Middle frontal gyrus (tissue), 1 donor: ENCODE measurements around the gene PDCL2.

Experiments
- DNase-seq: peaks from one replicate; pipeline ENCODE4 v3.0.0-alpha.2; 2015; ENCODE audit warnings: low spot score; ENCODE audit errors: extremely low spot score

The PDCL2 gene

DNA sequence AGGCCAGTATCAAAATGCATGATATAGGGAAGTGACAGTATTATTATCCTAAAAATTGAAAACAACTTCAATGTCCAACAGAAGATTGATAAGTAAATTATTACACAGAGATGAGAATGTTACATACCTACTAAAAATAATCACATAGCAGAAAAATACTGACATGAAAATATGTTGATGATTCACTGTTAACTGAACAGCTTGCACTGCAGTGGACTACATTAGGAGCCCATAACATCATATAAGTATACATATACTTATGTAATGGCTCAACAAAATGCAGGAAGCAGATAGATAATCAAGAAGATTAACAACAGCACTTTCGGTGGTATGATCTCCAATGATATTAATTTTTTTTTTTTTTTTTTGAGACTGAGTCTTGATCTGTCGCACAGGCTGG, 52.4 kb downstream of the PDCL2 start:
- no peak for DNase-seq

DNA sequence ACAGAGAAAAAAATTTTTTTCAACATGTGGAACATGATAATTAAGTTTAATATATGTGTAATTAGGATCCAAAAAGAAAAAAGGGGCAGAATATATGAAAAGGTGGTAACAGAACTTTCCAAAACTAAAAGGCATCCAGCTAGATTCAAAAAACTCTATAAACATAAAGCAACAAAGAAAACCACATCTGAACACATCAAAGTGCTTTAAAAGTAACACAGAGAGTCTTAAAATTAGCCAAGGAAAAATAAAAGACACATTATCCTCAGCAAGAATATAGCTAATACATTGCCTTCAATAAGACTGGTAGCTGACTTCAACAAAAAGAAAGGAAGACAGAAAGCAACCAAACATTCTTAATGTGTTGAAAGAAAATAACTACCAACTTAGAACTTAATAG, 53.5 kb downstream of the PDCL2 start:
- no peak for DNase-seq

DNA sequence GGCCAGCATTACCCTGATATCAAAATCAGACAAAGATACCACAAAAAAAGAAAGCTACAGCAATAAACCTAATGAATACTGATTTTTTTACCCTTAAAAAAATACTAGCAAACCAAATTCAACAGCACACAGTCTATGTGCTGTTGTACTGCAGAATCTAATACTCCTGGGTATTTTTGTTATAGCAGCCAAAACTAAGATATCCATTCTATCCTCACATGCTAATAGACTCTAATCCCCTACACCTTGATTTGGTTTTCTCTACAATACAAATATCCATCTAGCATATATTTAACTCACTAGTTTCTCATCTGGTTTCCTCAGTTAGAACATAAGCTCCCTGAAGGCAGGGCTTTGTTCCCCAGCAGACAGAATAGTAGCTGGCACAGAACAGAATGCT, 57.7 kb downstream of the PDCL2 start:
- no peak for DNase-seq

DNA sequence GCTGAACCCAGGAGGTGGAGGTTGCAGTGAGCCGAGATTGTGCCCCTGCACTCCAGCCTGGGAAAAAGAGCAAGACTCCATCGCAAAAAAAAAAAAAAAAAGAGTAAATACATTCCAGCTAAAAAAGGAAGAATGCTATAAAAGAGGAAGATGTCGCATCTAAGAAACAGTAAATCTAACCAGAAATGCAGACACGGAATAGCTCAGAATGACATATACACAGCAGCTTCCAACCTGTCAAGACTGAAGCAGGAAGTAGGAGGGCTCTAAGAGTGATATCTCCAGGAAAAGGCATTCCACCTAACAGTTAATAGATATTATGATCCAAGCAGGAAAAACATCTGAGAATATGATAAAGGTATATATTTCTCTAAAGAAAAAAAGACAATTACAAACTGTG, 61.4 kb downstream of the PDCL2 start:
- no peak for DNase-seq

DNA sequence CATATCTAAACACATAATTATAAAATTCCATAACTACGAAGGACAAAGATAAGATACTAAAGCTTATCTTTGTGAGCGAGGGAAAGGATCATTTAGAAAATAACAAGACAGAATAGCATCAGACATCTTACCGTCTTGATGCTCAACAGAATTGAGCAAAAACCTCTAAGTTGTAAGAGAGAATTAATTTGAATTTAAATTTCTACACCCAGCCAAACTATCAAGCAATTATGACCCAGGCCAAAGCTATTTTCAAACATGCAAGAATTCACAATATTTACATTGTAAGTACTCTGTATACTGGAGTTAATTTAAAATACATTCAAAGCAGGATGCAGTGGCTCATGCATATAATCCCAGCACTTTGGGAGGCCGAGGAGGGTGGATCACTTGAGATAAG, 61.9 kb downstream of the PDCL2 start:
- DNase-seq = no peak

DNA sequence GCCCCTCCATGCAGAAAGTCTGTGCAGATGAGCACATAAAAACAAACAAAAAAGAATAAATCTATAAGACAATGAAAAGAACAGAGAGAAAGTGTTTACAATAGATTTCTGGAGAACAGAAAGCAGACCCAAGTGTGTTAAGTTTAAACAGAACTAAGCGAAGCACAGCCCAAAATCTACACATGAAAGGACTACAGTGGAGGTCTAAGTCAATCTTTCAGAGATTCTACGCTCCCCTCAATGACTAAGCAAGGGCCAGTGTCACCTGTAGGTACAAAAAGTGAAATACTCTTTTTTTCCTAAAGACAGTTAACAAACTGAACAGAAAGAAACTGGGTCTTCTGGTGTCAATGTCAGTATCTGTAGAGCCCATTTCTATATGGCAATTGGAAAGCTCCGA, 63.6 kb downstream of the PDCL2 start:
- no peak for DNase-seq

DNA sequence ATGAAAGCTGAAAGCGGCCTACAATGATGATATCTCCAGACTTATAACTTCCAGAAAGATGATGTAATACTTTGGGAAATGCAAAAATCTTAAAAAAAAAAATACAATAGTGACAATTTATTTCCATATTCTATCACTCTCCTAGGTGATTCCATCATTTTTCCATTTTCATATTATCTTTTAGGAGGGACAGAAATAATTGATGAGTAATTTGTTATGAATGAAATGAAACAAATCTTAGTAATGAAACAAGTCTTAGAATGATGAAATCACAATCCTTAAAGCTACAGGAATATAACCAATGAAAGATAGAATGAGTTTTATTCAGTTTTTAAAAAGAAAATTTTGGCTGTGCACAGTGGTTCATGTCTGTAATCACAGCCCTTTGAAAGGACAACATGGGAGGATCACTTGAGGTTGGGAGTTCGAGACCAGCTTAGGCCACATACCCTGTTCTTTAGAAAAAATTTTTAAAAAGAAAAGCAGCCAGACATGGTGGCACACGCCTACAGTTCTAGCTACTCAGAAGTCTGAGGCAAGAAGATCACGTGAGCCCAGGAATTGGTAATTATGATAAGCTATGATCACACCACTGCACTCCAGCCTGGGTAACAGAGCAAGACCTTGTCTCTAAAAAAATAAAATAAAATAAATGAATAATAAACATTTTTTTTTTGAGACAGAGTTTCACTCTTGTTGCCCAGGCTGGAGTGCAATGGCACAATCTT, 67.0 kb downstream of the PDCL2 start:
- no peak for DNase-seq

DNA sequence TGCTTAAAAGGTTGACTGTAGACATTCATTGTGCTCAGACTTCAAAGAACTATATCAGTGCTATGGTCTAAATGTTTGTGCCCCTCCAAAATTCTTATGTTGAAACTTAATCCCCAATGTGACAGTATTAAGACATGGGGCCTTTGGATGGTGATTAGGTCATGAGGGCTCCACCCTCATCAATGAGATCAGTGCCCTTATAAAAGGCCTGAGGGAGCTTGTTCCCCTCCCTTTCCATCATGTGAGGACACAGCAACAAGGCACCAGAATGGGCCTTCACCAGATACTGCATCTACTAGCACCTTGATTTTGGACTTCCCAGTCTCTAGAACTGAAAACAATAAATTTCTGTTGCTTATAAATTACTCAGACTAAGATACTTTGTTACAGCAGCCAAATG, 73.6 kb downstream of the PDCL2 start:
- no peak for DNase-seq

DNA sequence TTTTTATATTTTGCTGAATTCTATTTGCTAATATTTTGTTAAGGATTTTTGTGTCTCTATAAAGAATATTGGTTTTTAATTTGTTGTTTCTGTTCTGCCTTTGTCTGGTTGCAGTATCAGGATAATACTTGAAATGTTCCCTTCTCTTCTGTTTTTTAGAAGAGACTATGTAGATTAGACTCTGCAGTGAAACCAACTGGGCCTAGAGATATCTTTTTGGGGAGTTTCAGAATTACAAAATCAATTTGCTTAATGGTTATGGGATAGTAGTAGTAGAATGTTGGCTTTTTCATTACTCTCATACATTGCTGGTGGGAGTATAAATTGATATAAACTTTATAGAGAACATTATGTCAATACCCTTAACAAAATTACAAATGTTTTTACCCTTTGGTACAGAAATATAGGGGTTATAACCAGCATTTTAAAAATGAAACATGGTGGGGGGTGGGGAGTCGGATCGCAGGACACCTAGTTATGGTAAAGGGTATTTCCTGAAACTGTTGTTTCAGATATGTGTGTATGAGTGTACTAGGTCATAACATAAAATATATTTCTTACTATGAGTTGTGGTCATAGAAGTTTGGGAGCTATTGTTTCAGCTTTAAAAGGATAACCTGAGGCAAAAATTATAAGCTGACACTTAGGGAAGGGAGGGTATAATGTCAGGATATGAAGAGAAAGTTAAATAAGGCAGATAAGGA, 74.4 kb downstream of the PDCL2 start:
- DNase-seq = no peak

DNA sequence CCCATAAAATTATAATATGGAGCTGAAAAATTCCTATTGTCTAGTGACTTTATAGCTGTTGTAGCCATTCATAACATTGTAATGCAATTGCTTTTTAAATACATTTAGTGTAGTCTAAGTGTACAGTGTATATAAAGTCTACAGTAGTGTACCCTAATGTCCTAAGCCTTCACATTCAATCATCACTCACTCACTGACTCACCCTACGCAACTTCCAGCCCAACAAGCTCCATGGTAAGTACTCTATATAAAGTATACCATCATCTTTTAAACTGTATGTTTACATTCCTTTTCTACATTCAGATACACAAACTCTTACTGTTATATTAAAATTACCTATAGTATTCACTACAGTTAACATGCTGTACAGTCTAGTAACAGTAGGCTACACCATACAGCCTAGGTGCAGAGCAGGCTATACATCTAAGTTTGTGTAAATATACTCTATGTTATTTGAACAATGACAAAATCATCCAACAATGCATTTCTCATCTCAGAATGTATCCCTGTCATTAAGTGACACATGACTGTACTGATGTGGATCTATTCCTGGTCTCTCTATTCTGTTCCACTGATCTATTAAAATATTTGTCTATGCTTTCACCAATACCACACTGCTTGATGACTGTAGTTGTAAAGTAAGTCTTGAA, 79.0 kb downstream of the PDCL2 start:
- DNase-seq = no peak

DNA sequence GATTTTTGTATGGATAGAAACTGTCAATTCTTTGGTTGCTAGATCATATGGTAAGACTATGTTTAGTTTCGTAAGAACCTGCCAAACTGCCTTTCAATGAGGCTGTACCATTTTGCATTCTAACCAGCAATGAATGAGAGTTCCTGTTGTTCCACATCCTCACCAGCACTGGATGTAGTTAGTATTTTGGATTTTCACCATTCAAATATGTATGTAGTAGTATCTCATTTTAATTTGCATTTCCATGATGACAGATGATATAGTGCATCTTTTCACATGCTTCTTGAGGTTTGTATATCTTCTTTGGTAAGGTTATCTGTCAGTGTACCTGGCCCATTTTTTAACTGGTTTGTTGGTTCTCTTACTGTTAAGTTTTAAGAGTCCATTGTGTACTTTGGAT, 80.0 kb downstream of the PDCL2 start:
- no peak for DNase-seq

DNA sequence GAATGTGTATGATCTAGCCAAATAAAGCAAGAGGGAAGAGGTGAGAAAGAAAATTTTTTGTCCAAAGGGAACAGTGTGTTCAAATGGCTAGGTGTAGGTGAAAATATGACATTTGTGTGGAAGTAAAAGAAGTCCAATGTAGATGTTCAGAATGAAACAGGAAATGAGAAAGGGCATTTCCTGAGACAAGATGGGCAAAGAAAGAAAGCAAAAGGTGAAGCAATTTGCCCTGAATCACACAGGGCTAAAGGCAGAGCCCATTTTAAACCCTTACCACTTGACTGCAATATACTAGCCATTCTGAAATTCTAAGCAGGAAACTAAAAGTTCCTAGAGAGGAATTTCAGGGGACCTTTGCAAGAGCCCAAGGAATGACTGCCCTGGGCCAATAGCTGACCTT, 81.4 kb downstream of the PDCL2 start:
- no peak for DNase-seq

DNA sequence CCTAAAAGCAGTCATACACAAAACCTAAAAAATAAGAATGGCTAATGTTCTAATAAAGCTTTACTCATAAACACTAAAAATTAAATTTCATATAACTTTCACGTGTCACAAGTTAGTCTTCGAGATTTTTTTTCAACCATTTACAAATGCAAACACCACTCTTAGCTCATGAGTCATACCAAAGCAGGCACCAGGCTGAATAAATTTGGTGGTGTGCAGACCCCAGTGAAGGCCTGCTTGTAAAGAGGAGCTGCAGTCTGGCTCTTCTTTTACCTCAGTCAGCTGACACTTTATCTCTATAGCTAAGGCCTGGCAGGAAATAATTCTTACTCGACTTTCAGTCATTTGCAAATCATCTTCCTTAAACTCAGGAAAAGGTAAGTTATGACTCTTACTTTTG, 82.8 kb downstream of the PDCL2 start:
- DNase-seq = no peak

DNA sequence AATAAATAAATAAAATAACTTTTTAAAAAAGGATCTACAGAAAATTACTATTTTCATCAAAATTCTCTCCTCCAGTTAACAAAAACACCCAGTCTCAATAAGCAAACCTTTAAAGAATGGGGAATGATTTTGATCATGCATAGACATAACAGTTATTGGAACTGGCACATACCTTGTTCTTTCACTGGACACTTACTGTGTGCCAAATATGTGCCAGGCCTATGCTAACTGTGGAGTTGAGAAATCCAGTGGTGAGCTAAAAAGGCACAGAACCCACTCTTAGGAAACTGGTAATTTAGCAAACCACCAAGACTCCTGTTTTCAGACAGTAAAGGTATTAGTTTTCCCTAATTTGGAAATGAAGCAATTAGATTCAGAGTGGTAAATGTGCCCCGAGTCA, 84.4 kb downstream of the PDCL2 start:
- DNase-seq = no peak
